Epithelial cell of proximal tubule (primary cell): ENCODE measurements around the gene NME3. TPM values are rescaled to one million over a fixed set of nuclear protein-coding genes. Genes with fewer than 3 reads are reported as not detected.
"Not testable (repeated sequence)": the region's sequence is repeated elsewhere in the genome, so short reads cannot be mapped to it uniquely, and the experiment has no call there.

Source experiments
- DNase-seq: peaks from one replicate; pipeline ENCODE4 v3.0.0-alpha.2; 2011; ENCODE audit warnings: low read depth
- H3K4me3 ChIP-seq: 2 replicates; pipeline ENCODE4 v1.5.1; 2011; ENCODE audit warnings: low read depth, mild to moderate bottlenecking, low read length
- CTCF ChIP-seq: conservative IDR thresholded peaks from 2 replicates; pipeline ENCODE4 v1.5.1; 2012; ENCODE audit warnings: low read depth, mild to moderate bottlenecking, low read length
- total RNA-seq: library from RNA; depleted of rRNA; stranded (reverse); fragments of >200 nt; gene quantifications from 2 replicates; pipeline ENCODE4 v1.2.3, GENCODE V29; 2015

NME3 gene
- total RNA-seq, 1 donor from 2014 or later = 50.5 TPM

GRCh38 chr16:1809281-1809801 lies 38.0 kb upstream of the NME3 start:
- no peak overlapping the region for H3K4me3 ChIP-seq
- DNase-seq = no peak
- no peak for TF ChIP-seq CTCF

GRCh38 chr16:1808691-1809090 lies 37.3 kb upstream of the NME3 start:
- no peak overlapping the region for H3K4me3 ChIP-seq
- DNase-seq = no peak
- no peak for TF ChIP-seq CTCF

- no peak overlapping the region for H3K4me3 ChIP-seq
- TF ChIP-seq CTCF = no peak
- DNase-seq = no peak
These were observed 36.3 kb upstream of the NME3 start for GRCh38 chr16:1807626-1808025.

GRCh38 chr16:1800701-1801100 lies 29.4 kb upstream of the NME3 start:
- H3K4me3 ChIP-seq = no peak overlapping the region
- no peak for TF ChIP-seq CTCF
- no peak for DNase-seq

- not testable (repeated sequence) for H3K4me3 ChIP-seq, DNase-seq
These were observed 27.9 kb upstream of the NME3 start for GRCh38 chr16:1799263-1799662.

- no peak for TF ChIP-seq CTCF
- DNase-seq = no peak
- H3K4me3 ChIP-seq = no peak overlapping the region
These were observed 23.7 kb upstream of the NME3 start for GRCh38 chr16:1794908-1795666.

- no peak overlapping the region for H3K4me3 ChIP-seq
- TF ChIP-seq CTCF = no peak
- DNase-seq = no peak
These were observed 23.0 kb upstream of the NME3 start for GRCh38 chr16:1794221-1794871.
